ENCODE data around the gene DCTN4.
"Not testable (repeated sequence)": the region's sequence is repeated elsewhere in the genome, so short reads cannot be mapped to it uniquely, and the experiment has no call there.

GRCh38 chr5:150742455-150743141 lies 16.2 kb downstream of the DCTN4 start:
- TF ChIP-seq CTCF, POLR2A (IDR thresholded peaks at IDR 0.05): not testable (repeated sequence)

Data from Peyer's patch (tissue), 4 donors.